ENCODE data around the gene TSN.
"Not testable (repeated sequence)": the region's sequence is repeated elsewhere in the genome, so short reads cannot be mapped to it uniquely, and the experiment has no call there.

Gene TSN

DNA sequence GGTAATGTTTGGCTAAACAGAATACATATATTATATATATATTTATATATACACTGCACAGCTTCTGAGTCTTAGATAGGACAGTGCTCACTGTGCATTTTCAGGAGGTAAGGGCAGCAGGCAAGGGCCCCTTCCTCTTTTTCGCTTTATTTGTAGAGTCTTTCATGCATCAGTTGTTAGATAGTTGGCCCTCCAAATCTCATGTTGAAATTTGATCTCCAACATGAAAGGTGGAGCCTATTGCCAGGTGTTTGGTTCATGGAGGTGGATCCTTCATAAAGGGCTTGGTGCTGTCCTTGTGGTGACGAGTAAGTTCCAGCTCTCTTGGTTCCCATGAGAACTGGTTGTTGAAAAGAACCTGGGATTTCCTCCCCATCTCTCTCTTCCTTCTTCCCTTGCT lies 48.1 kb downstream of the TSN start:
- DNase-seq (ENCODE audit: low spot score): no peak

DNA sequence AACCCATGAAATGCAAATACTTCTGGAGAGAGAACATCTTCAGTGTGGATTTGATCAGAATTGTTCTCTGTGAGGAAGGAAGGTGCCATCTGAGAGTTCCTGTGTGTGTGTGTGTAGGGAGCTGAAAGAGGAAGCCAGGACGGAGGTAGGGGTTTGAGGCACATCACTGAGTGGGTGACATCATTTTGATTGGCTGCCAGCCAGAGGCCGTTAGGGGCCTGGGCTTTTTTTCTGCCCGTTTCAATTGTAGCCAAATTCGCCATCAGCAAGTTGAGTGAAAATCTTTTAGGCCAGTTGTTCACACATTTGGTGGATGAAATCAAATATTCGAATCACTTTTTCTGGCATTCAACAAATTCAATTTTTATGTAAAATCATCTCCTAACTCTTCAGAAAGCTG lies 48.9 kb downstream of the TSN start:
- peak; percentile 87 for DNase-seq (ENCODE audit: low spot score)

DNA sequence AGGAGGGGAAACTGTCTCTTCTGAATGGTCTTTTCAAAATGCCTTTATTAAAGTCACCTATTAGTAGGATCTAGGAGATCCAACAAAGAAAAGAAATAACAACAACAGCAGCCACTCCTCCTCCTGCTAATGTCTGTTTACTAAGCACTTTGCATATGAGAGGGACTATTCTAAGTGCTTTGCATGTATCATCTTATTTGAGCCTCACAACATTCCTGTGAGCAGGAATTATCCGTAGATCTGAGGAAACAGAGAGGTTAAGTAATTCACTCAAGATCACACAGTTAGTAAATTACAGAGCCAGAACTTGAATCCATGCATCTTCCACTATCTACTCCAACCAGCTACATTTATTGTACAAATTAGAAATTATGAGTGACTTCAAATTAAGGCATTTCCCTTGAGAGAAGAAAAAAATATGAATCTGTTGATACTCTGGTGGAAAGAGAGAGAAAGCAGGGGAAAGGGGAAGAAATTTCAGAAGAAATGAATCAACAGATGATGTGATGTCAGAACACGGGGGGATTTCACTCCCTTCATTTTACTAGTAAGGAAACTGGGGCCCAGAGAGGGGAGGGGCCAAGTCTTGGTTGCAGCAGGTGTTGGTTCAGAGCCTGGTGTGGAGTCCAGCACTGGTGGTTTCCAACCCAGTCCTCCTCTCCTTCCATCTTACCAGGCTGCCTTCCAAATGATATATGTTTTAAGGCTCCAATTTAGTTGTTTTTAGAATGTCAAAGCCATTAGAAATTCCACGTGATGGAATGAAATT lies 49.7 kb downstream of the TSN start:
- DNase-seq (ENCODE audit: low spot score): no peak

DNA sequence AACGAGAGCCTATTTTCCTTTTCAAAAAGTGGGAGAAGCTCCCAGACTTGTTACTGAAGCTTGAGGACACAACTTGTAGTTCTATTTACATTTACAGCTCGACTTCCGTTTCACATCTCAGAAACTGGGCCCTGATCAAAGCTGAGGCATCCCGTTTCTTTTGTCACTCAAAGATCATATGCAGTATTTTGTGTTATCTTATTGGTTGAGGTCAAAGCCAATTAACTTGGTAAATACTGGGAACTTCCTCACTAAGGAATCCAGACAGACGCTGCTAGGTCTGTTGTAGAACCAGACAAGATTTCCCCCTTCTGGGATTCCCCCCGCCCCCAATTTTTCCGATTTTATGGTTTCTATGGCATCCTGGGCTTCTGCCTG lies 50.3 kb downstream of the TSN start:
- DNase-seq (ENCODE audit: low spot score): no peak

DNA sequence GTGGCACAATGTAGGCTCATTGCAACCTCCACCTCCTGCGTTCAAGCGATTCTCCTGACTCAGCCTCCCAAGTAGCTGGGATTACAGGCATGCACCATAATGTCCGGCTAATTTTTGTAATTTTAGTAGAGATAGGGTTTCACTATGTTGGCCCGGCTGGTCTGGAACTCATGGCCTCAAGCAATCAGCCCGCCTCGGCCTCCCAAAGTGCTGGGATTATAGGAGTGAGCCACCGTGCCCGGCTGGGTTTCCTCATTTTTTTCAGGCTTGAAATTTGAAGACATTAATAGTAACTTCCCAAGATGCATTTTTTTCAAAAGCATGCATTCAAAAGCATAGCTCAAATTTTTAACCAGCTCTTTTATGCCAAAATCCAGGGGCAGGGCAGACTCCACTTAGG lies 52.3 kb downstream of the TSN start:
- not testable (repeated sequence) for DNase-seq (ENCODE audit: low spot score)

DNA sequence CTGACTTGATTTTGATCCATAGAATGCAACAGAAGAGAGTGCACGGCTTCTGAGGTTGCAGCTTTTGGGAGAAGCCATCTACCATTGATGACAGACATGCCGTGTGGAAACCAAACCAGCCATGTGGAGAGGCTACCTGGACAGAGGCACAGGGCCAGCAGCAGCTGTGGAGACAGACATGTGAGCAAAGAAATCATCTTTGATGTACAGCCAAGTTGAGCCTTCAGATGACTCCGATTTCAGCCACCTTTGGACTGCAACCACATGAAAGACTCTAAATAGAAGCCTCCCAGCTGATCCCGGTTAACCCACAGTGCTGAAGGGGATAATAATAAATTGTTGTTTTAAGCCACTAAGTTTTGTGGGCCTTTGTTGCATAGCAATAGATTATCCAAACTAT lies 54.2 kb downstream of the TSN start:
- no peak for DNase-seq (ENCODE audit: low spot score)

DNA sequence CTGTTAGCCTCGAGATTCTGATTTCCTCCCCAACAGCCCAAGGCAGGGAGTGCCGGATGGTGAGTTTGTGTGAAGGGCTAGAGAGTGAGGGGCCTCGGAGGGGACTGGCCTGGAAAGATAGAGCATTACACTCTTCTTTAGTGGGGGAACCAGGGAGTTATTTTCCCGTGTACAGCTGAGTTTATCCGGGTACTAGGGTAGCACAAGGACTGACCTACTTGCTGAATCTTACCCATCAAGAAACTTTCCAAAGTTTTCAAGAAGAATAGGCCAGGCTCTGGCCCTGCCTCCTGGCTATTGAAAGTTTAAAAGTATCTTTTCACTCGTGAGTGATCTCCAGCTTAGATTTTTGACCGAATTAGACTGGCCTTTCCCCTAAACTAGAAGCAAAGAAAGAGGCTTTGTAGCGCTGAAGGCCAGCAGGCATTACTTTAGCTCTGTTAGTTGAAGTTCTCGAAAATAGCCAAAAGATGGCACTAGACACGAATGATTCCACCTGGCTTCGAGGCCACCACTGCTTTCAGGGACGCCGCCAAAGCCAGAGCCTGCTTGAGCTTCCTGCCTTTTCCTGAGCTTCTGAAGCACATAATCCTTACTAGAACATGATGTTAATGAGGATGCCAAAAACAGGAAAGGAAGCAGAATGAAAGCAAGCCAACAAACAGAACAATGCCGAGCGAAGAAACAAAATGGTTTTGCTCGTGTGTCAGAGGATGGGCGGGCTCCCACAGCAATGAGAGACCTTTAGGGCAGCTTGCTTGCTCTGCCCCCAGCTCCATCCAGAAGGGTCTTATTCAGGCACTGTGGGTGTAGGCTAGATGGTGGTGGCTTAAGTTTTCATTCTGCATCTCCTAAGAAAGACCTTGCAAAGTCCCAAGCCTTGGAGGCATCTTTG lies 55.8 kb downstream of the TSN start:
- peak; percentile 82 for DNase-seq (ENCODE audit: low spot score)

DNA sequence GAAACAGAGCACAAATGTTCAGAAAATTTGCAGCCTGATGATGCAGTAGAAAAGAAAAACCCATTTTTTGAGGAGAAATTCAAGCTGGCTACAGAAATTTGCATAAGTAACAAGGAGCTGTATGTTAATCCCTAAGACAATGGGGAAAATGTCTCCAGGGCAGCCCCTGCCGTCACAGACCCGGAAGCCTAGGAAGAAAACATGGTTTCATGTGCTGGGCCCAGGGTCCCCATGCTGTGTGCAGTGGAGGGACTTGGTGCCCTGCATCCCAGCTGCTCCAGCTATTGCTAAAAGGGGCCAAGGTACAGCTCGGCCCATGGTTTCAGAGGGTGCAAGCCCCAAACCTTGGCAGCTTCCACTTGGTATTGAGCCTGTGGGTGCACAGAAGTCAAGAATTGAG lies 57.6 kb downstream of the TSN start:
- not testable (repeated sequence) for DNase-seq (ENCODE audit: low spot score)

DNA sequence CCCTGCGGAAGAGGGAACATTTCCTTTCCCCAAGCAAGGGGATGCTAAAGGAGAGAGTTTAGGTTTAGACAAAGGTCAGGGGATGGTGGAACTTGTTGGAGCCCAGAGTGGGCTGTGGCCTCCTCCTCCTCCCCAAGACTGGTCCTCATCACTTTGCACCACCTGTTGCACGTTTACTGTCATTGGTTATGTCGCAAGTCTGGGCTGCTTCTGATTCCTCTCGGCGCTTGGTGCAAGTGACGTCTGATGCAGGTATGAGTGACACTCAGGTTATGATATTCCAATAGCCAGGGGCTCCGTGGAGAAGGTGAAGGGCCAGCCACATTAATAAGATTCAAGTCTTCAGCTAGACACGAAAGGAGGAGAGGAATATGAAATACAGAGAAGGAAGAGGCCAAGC lies 59.8 kb downstream of the TSN start:
- no peak for DNase-seq (ENCODE audit: low spot score)

DNA sequence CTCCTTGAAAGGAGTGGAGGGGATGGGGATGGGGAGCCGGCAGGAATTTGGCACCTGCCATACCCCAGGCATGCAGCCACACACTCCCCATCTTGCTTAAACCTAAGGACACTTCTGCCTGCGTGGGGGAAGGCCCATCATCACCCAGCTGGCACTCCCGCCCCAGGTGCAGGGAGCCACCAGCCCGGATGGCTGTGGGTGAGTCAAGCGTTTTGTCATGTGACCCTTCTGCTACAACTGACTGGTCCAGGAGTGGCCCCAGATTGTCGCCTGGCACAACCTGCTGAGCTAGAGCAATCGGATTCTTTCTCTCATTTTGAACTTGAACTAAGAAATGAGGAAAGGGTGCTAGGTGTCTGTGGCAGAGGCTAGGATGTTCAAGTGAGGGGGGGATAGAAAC lies 61.3 kb downstream of the TSN start:
- no peak for DNase-seq (ENCODE audit: low spot score)

DNA sequence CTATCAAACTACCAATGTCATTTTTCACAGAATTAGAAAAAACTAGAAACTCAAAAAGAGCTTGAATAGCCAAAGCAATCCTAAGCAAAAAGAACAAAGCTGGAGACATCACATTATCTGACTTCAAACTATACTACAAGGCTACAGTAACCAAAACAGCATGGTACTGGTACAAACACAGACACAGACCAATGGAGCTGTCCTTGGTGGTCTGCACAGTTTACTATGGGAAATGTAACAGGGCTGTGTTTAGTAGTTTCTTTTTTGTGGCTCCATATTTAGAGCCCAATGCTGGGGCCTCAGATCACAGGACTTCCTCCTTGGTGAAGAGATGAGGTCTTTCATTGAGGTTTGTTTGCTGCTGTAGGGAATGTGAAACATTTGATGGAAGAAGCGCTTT lies 61.9 kb downstream of the TSN start:
- not testable (repeated sequence) for DNase-seq (ENCODE audit: low spot score)
